Activated CD4-positive, alpha-beta memory T cell treated with anti-CD3 and anti-CD28 coated beads, Interleukin-2, amount 10 ng/mL, durations not matched to agents 7 days and 5 days (primary cell): Measurements from ENCODE around the gene ZNRF1. TPM values are rescaled to one million over a fixed set of nuclear protein-coding genes. Genes with fewer than 3 reads are reported as not detected.

Experiments
- CTCF ChIA-PET: fragments of 350-600 bp; sonication (Branson Sonifier 250); formaldehyde crosslinking; loops from one replicate; lab custom pipeline; 2021; ENCODE audit warnings: antibody characterized with exemption, inconsistent platforms; lab: Charles Lee
- POLR2A ChIA-PET: fragments of 350-600 bp; sonication (Branson Sonifier 250); formaldehyde crosslinking; loops from one replicate; lab custom pipeline; 2021; ENCODE audit warnings: antibody characterized with exemption; lab: Charles Lee
- DNase-seq: peaks from one replicate; pipeline ENCODE4 v3.0.0-alpha.2; 2020
- H3K27ac Mint-ChIP-seq: one replicate; pipeline ENCODE4 v1.8.0; 2021; ENCODE audit warnings: mild to moderate bottlenecking, mixed read lengths
- H3K27me3 Mint-ChIP-seq: one replicate; pipeline ENCODE4 v1.8.0; 2021; ENCODE audit warnings: mixed read lengths
- H3K36me3 Mint-ChIP-seq: one replicate; pipeline ENCODE4 v1.8.0; 2021; ENCODE audit warnings: low read depth, mixed read lengths
- H3K4me1 Mint-ChIP-seq: one replicate; pipeline ENCODE4 v1.8.0; 2021; ENCODE audit warnings: mixed read lengths
- H3K4me3 Mint-ChIP-seq: one replicate; pipeline ENCODE4 v1.8.0; 2021; ENCODE audit warnings: mild to moderate bottlenecking, mixed read lengths
- H3K9me3 Mint-ChIP-seq: one replicate; pipeline ENCODE4 v1.8.0; 2021; ENCODE audit warnings: mixed read lengths
- total RNA-seq, 2 experiments: library from RNA; stranded (reverse); gene quantifications; one replicate each; pipeline ENCODE4 v1.2.3, GENCODE V29; 2021

ZNRF1 gene
- total RNA-seq, 2 experiments from 2014 or later, result 22.7 to 25.3 TPM

DNA sequence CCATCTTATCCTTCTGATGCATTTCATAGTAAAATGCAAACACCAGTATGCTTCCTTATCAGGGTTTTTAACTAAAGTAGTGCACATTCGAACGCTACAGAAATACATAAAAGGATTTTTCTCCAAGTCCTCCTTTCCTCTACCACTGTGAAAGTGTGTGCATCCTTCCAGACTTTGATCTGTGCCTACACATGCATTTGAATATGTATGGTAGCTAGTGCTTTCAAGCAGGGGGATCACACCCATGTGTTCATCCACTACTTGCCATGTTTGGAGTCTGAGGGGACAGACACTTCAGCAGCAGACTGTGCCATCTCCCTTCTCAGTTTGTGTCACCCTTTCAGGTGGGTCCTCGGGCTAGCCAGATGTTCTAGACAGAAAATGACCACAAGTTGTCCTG, 102.8 kb downstream of the ZNRF1 start:
- ChIA-PET POLR2A (interaction anchor here (5.0 to 6.2 kb wide), 2 partner anchors 8 to 26 kb away, joined by 40 to 71 read pairs; no protein-coding TSS in a partner anchor), CTCF (interaction anchor here (0.9 to 2.9 kb wide), 2 partner anchors 9 to 104 kb away, joined by 3 to 10 read pairs; partner anchors contain the start of gene ZNRF1)
- Mint-ChIP-seq H3K36me3 (peaks cover 30% of the 10 kb centered on the region), H3K4me1 (peaks cover 75% of the 10 kb centered on the region), H3K27me3 (no peaks in the 10 kb centered on the region), H3K27ac (no peak overlapping the region), H3K4me3 (no peak overlapping the region), H3K9me3 (no peaks in the 10 kb centered on the region)
- DNase-seq, result no peak

DNA sequence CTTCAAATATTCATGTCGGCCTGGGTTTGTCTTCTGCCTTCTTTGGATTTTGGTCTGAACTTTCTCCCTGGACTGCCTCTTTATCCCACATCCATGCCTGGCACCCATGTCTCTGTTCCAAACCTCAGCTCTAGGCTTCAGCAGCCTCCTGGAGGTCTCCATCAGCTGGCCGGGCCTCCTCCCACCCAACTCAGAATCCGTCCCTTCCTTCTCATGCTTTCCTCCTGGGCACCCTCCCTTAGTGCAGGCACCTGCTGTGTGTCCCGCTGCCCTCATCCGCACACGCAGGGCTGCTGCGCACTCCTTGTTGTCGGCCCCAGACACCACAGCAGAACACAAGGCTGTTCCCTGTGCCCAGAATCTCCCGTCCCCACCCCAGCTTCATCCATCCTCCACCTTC, 103.8 kb downstream of the ZNRF1 start:
- ChIA-PET POLR2A (no interaction called here), CTCF (no interaction called here)
- Mint-ChIP-seq H3K27me3 (no peaks in the 10 kb centered on the region), H3K36me3 (peaks cover 30% of the 10 kb centered on the region), H3K27ac (peak overlapping the region; percentile 40), H3K4me3 (no peak overlapping the region), H3K9me3 (no peaks in the 10 kb centered on the region), H3K4me1 (peaks cover 78% of the 10 kb centered on the region)
- DNase-seq, result no peak

DNA sequence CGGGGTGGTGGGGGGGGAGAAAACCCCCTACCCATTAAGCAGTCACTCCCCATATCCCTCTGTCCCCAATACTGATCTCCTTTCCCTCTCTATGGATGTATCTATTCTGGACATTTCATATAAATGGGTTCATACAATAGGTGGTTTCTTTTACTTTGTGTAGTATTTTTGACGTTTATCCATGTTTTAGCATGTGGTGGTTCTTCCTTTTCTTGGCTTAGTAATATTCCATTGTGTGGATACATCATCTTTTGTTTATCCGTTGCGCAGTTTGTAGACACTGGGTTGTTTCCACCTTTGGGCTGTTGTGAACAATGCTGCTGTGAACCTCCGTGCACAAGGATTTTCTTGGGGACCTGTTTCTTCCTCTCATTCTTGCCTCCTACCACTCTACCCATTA, 105.2 kb downstream of the ZNRF1 start:
- no peak overlapping the region for H3K4me3 Mint-ChIP-seq
- no peak for DNase-seq
- H3K4me1 Mint-ChIP-seq, result peaks cover 76% of the 10 kb centered on the region
- no peaks in the 10 kb centered on the region for H3K9me3 Mint-ChIP-seq
- H3K27me3 Mint-ChIP-seq, result no peaks in the 10 kb centered on the region
- POLR2A ChIA-PET, result no interaction called here
- CTCF ChIA-PET, result interaction anchor here (0.7 kb wide), 1 partner anchor 406 kb away, joined by 3 read pairs; no protein-coding TSS in a partner anchor
- no peak overlapping the region for H3K27ac Mint-ChIP-seq
- H3K36me3 Mint-ChIP-seq, result peaks cover 34% of the 10 kb centered on the region

DNA sequence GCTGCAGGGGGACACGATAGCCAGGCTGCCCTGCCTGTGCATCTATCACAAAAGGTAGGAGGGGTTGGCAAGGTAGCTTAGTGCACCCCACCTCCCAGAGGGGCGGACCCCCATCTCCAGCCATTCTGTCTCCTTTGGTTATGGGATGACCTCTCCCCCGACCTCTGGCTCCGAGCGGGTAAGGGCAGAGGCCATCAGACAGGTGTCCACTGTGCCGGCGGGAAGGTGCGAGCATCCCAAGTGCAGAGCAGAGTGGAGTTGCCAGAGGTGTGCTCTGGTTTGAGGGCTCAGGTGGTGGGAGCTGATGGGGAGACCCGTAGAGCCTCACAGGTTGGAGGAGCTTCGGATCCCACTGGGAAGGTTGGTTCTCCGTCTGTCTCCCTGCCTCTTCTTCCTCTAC, 106.0 kb downstream of the ZNRF1 start:
- no peak for DNase-seq
- H3K4me1 Mint-ChIP-seq, result peaks cover 76% of the 10 kb centered on the region
- CTCF ChIA-PET, result interaction anchor here (1.3 to 1.7 kb wide), 2 partner anchors 8 to 28 kb away, joined by 3 to 5 read pairs; no protein-coding TSS in a partner anchor
- no peak overlapping the region for H3K4me3 Mint-ChIP-seq
- POLR2A ChIA-PET, result interaction anchor here (2.3 kb wide), 1 partner anchor 30 kb away, joined by 6 read pairs; no protein-coding TSS in a partner anchor
- H3K27ac Mint-ChIP-seq, result no peak overlapping the region
- H3K36me3 Mint-ChIP-seq, result peaks cover 36% of the 10 kb centered on the region
- no peaks in the 10 kb centered on the region for H3K9me3 Mint-ChIP-seq
- no peaks in the 10 kb centered on the region for H3K27me3 Mint-ChIP-seq

DNA sequence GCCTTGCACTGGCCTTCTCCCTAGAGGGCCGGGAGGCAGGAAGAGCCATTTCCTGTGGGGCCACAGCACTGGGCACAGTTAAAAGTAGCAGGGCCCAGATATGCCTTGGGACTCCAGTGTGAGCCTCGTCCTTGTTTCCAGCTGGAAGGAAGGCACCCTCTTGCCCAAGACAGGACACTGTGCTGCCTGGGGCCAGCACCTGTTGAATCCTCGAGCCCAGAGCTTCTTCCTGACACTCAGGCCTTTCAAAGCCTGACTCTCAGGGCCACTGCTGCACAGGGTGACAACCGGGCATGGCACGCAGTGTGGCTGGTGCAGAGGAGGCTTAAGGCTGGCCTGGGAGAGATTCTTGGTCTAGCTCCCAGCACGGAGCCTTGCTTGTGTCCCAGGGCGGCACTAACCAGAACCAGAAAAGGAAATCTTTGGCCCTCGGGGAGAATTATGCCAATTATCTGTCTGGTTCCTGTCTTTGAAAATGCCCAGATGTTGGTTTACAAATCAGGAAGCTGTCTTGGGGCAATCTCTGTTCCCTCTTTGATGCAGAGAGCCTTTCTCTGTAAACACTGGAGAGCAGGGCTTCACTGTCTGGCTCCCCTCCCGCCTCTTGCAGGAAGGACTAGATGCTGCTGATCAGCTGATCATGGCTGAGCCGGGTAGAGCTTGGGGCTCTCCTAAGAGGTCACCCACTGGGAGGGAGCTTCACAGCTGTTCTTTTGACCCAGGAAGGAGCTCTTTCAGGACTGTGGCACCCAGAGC, 106.7 kb downstream of the ZNRF1 start:
- CTCF ChIA-PET, result interaction anchor here (0.7 to 1.7 kb wide), 5 partner anchors 8 to 107 kb away, joined by 3 to 5 read pairs (median 3); partner anchors contain the start of gene ZNRF1
- Mint-ChIP-seq H3K4me1 (peaks cover 76% of the 10 kb centered on the region), H3K36me3 (peaks cover 36% of the 10 kb centered on the region), H3K27ac (peak overlapping the region; percentile 49), H3K27me3 (no peaks in the 10 kb centered on the region), H3K9me3 (no peaks in the 10 kb centered on the region), H3K4me3 (no peak overlapping the region)
- DNase-seq, result no peak
- POLR2A ChIA-PET, result interaction anchor here (0.9 to 2.3 kb wide), 3 partner anchors 30 to 543 kb away, joined by 3 to 6 read pairs (median 3); no protein-coding TSS in a partner anchor

DNA sequence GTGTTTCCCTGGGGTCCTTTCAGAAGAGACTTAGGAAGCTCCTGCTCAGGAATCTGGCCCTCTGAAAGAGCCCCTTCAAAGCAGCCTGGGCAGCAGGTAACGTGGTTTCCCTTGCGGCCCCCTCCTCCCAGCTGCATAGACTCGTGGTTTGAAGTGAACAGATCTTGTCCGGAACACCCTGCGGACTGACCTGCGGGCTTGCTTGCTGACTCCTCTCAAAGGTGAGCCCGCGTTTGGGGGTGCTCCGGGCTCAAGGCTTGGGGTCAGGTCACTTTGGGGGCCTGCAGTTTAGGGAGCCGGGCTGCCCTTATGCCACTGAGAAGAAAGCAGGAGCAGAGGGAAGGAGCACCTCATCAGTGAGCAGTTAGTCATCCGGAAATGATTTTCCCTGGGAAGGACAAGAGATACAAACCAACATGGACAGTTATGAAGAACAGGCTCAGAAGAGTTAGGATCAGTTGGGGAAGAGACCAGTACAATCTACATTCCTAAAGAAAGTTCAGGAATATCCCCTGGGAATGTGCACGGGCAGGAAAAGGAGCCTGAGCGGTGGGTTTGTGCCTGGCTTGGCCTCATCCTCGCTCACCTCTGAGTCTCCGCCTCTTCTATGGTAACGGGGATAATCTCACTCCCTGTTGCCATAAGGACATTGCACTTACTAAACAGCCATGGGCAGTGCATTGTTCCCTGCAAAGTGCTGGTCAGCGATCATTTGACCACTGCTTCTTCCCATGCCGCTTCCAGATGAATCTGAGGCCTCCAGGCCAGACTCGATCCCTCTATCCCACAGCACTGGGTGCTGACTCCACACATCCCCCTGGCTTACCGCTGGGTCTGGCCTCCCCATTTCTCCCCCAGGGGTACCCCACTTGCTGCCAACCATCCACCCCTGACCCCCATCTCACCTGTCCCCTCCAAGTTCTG, 107.8 kb downstream of the ZNRF1 start:
- DNase-seq, result no peak
- ChIA-PET POLR2A (interaction anchor here (0.9 to 5.4 kb wide), 4 partner anchors 7 to 542 kb away, joined by 3 to 71 read pairs (median 4); no protein-coding TSS in a partner anchor), CTCF (interaction anchor here (0.7 to 6.0 kb wide), 6 partner anchors 8 to 108 kb away, joined by 3 to 62 read pairs (median 5); partner anchors contain the start of gene ZNRF1)
- Mint-ChIP-seq H3K36me3 (peaks cover 36% of the 10 kb centered on the region), H3K4me1 (peaks cover 80% of the 10 kb centered on the region), H3K9me3 (no peaks in the 10 kb centered on the region), H3K4me3 (peak overlapping the region; percentile 10), H3K27ac (peak overlapping the region; percentile 70), H3K27me3 (no peaks in the 10 kb centered on the region)

DNA sequence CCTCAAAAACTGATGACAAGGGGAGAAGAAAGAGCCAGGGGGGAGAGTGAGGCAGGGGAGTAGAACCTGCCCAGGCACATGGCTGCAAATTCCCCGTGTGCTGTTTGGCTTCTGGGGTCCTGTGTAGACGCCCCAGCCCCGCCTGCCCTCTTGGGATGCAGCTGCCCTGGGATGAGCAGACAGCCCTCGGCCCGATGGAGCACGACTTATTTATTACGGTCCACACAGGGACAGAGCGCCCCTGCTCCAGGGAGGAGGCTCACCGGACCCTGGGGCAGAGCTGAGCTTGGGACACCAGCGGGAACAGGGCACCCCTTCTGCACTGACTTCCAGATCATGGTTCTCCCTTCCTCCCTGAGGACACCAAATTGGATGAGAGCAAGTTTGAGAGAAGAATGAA, 108.7 kb downstream of the ZNRF1 start:
- ChIA-PET CTCF (interaction anchor here (5.0 to 6.1 kb wide), 5 partner anchors 9 to 121 kb away, joined by 34 to 186 read pairs (median 62); partner anchors contain the start of genes WDR59 and ZNRF1), POLR2A (interaction anchor here (4.6 to 5.4 kb wide), 3 partner anchors 8 to 96 kb away, joined by 23 to 71 read pairs (median 54); no protein-coding TSS in a partner anchor)
- Mint-ChIP-seq H3K4me1 (peaks cover 82% of the 10 kb centered on the region), H3K36me3 (peaks cover 34% of the 10 kb centered on the region), H3K9me3 (no peaks in the 10 kb centered on the region), H3K4me3 (no peak overlapping the region), H3K27ac (peak overlapping the region; percentile 48), H3K27me3 (no peaks in the 10 kb centered on the region)
- DNase-seq, result no peak

DNA sequence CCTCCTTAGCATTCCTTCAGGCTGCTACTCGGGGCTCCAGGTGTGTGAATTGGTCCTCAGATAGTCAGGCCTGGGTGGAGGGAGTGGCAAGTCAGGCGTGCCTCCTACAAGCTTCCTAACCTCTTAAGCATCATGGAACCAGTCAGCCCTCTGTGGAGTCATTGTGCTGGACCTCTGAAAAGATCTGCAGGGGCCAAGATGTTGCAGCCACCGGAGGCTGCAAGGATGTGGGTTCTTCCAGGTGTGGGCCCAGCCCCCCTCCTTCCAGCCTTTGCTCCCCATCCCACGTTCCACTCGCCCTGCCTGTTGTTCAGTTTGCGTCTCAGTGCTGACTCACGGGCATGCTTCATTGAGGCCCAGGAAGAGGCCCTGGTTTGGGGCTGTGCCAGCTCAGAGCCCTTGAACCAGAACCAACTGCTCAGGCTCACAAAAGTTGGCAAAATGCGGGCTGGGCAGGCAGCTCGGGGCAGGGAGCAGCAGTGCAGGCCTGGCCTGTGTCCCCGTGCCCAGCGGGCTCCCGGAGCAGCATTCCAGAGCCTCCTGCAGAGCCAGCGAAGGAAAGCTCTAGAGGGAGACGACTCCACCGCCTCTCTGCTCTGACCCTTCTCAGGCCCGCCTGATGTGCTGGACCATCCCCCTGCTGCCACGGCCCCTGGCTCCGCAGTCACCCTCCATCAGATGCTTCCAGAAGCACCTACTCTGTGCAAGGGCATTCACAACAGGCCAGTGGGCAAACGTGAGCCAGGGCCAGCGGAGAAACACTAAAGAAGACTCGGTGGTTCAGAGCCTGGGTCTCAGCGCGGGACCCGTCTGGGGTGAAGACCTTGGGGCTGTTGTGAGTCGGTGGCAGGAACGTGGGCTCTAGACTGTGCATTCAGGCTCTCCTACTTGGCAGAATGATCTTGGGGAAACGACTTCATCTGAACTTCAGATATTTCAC, 110.2 kb downstream of the ZNRF1 start:
- H3K9me3 Mint-ChIP-seq, result no peaks in the 10 kb centered on the region
- peak overlapping the region; percentile 71 for H3K4me3 Mint-ChIP-seq
- peak overlapping the region; percentile 88 for H3K27ac Mint-ChIP-seq
- H3K36me3 Mint-ChIP-seq, result peaks cover 28% of the 10 kb centered on the region
- DNase-seq, result peak; percentile 77
- POLR2A ChIA-PET, result interaction anchor here (1.0 to 5.4 kb wide), 7 partner anchors 10 to 538 kb away, joined by 3 to 71 read pairs (median 23); partner anchors contain the start of genes CFDP1, KARS1, TERF2IP and ZNRF1
- CTCF ChIA-PET, result interaction anchor here (0.6 to 6.1 kb wide), 16 partner anchors 11 to 542 kb away, joined by 3 to 186 read pairs (median 6); partner anchors contain the start of genes WDR59 and ZNRF1
- peaks cover 78% of the 10 kb centered on the region for H3K4me1 Mint-ChIP-seq
- H3K27me3 Mint-ChIP-seq, result no peaks in the 10 kb centered on the region

DNA sequence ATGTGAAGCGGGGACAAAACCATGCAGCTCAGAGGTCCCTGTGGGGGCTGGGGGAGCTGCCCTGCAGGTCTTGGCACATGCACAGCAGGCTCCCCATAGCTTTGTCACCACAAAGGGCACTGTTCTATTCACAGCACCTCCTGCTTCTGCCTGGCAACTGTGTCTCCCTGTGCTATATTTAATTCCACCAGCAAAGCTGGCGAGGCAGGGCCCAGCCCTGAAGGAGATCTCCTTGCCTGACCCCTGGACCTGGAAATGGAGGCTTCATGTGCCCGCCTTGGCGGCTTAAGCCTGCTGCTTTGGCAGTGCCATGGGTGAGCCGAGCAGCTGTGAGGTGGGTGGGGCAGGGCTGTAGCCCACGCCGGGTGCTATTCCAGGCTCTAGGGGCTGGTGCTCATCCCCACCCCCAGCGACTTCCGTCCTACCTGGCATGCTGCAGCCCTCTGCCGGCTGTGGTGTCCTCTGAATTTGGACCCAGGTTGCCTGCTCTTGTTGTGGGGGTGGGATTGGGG, 111.0 kb downstream of the ZNRF1 start:
- H3K27ac Mint-ChIP-seq, result peak overlapping the region; percentile 88
- no peaks in the 10 kb centered on the region for H3K27me3 Mint-ChIP-seq
- no peaks in the 10 kb centered on the region for H3K9me3 Mint-ChIP-seq
- peaks cover 71% of the 10 kb centered on the region for H3K4me1 Mint-ChIP-seq
- POLR2A ChIA-PET, result interaction anchor here (1.4 to 5.4 kb wide), 7 partner anchors 11 to 538 kb away, joined by 3 to 71 read pairs (median 23); partner anchors contain the start of genes KARS1, TERF2IP, WDR59 and ZNRF1
- DNase-seq, result no peak
- H3K4me3 Mint-ChIP-seq, result peak overlapping the region; percentile 71
- H3K36me3 Mint-ChIP-seq, result peaks cover 21% of the 10 kb centered on the region
- CTCF ChIA-PET, result interaction anchor here (0.6 to 6.1 kb wide), 17 partner anchors 11 to 543 kb away, joined by 3 to 186 read pairs (median 7); partner anchors contain the start of genes WDR59 and ZNRF1

DNA sequence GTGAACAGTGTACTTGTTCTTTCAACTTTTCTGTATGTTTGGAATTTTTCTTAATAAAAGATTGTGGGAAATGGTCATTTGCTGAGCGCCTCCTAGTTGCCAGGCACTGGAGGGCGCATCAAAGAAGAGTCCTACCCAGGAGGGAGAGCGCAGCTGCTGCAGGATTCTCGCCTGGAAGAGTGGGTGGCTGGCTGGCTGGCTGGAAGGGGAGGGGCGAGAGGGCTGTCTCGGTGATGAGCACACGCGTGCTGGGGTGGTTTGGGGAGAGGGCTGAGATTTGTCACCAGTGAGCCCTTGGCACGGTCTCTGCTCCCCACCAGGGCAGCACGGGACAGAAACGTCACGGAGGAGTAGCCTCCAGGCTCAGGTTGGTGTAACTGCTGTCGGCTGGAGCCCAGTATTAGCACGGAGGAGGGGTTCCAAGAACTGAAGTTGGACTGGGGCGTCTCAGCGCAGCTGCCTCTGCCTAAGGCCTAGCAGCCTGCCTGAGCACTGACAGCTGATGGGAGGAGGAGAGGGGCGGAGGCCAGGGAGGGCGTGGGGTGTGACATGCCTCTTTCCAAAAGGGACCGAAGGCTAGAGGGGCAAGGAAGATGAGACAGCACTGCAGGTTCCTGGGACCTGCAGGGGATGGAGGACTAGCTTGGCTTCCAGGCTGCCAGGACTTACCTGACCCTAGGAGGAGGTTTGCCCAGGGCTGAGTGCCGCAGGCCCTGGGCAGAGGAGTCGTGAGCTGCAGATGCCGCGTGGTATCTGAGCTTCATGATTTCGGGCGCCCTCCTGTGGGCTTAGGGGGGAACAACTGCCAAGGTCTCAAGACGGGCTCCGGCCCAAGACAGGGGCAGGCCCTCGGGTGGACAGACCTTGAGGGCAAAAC, 112.1 kb downstream of the ZNRF1 start:
- H3K36me3 Mint-ChIP-seq, result peaks cover 13% of the 10 kb centered on the region
- peak; percentile 88 for DNase-seq
- peak overlapping the region; percentile 57 for H3K4me3 Mint-ChIP-seq
- CTCF ChIA-PET, result interaction anchor here (0.6 to 6.1 kb wide), 46 partner anchors 10 to 410 kb away, joined by 3 to 186 read pairs (median 5); partner anchors contain the start of genes FA2H, WDR59 and ZNRF1
- H3K27ac Mint-ChIP-seq, result peak overlapping the region; percentile 88
- POLR2A ChIA-PET, result interaction anchor here (0.8 to 5.4 kb wide), 15 partner anchors 12 to 537 kb away, joined by 3 to 71 read pairs (median 4); partner anchors contain the start of genes KARS1, TERF2IP, WDR59 and ZNRF1
- H3K9me3 Mint-ChIP-seq, result no peaks in the 10 kb centered on the region
- H3K27me3 Mint-ChIP-seq, result no peaks in the 10 kb centered on the region
- H3K4me1 Mint-ChIP-seq, result peaks cover 61% of the 10 kb centered on the region
